Neural cell (in vitro differentiated cells): ENCODE results near the gene COL5A1. TPM values are rescaled to one million over a fixed set of nuclear protein-coding genes. Genes with fewer than 3 reads are reported as not detected.

Experiments
- H2AFZ ChIP-seq: fragments of 200-600, 300-800 bp; sonication (generic), shearing (Covaris generic); 2 replicates; pipeline ENCODE4 v1.6.0; 2014; ENCODE audit warnings: low read depth, mild to moderate bottlenecking, antibody characterized with exemption, low read length, moderate library complexity
- H3F3A ChIP-seq: fragments of 200-600 bp; shearing (Covaris generic); 2 replicates; pipeline ENCODE4 v1.6.1; 2016; ENCODE audit warnings: mild to moderate bottlenecking, moderate library complexity, mixed read lengths, antibody characterized with exemption, low read length; ENCODE audit not compliant: insufficient read depth, poor library complexity, severe bottlenecking
- H3K27ac ChIP-seq: fragments of 200-600, 300-800 bp; sonication (generic), shearing (Covaris generic); 2 replicates; pipeline ENCODE4 v1.5.1; 2014; ENCODE audit warnings: mild to moderate bottlenecking, low read length, moderate library complexity
- H3K27me3 ChIP-seq: fragments of 300-800, 200-600 bp; sonication (generic), shearing (Covaris generic); 2 replicates; pipeline ENCODE4 v1.6.0; 2014; ENCODE audit warnings: mild to moderate bottlenecking, low read depth, low read length, moderate library complexity; ENCODE audit not compliant: insufficient read depth
- H3K36me3 ChIP-seq: fragments of 300-800, 200-600 bp; sonication (generic), shearing (Covaris generic); 2 replicates; pipeline ENCODE4 v1.5.1; 2014; ENCODE audit warnings: mild to moderate bottlenecking, antibody characterized with exemption, low read length, moderate library complexity; ENCODE audit not compliant: insufficient read depth
- H3K4me2 ChIP-seq: fragments of 300-800, 200-600 bp; sonication (generic), shearing (Covaris generic); 2 replicates; pipeline ENCODE4 v1.6.0; 2014; ENCODE audit warnings: mild to moderate bottlenecking, low read length
- H3K4me3 ChIP-seq: fragments of 300-800, 200-600 bp; sonication (generic), shearing (Covaris generic); 2 replicates; pipeline ENCODE4 v1.5.1; 2014; ENCODE audit warnings: mild to moderate bottlenecking, low read length, moderate library complexity
- H3K79me2 ChIP-seq: fragments of 200-600 bp; shearing (Covaris generic); replicated peaks from 2 replicates; pipeline ENCODE4 v1.6.0; 2014; ENCODE audit warnings: mild to moderate bottlenecking, low read length, moderate library complexity; ENCODE audit not compliant: insufficient read depth
- H3K9ac ChIP-seq: fragments of 300-800, 200-600 bp; sonication (generic), shearing (Covaris generic); 2 replicates; pipeline ENCODE4 v1.6.1; 2016; ENCODE audit warnings: mild to moderate bottlenecking, low read length, mixed read lengths
- H3K9me2 ChIP-seq: fragments of 200-600 bp; shearing (Covaris generic); 2 replicates; pipeline ENCODE4 v1.6.1; 2016; ENCODE audit warnings: mild to moderate bottlenecking, low read length, mixed read lengths; ENCODE audit not compliant: insufficient read depth
- H3K9me3 ChIP-seq: fragments of 200-600, 300-800 bp; sonication (generic), shearing (Covaris generic); 2 replicates; pipeline ENCODE4 v1.6.1; 2016; ENCODE audit warnings: mild to moderate bottlenecking, mixed run types, low read length, moderate library complexity, mixed read lengths
- H4K20me1 ChIP-seq: fragments of 200-600 bp; shearing (Covaris generic); 2 replicates; pipeline ENCODE4 v1.6.1; 2016; ENCODE audit warnings: mild to moderate bottlenecking, mixed run types; ENCODE audit not compliant: insufficient read depth
- CTCF ChIP-seq: fragments of 450-650 bp; IDR thresholded peaks from 2 replicates; pipeline ENCODE4 v1.5.1; 2014; ENCODE audit warnings: antibody characterized with exemption, mild to moderate bottlenecking, moderate library complexity; ENCODE audit not compliant: poor library complexity, severe bottlenecking
- EP300 ChIP-seq: fragments of 450-650 bp; conservative IDR thresholded peaks from 2 replicates; pipeline ENCODE4 v1.6.1; 2014; ENCODE audit warnings: antibody characterized with exemption, mild to moderate bottlenecking, moderate library complexity; ENCODE audit not compliant: poor library complexity, severe bottlenecking
- EZH2 ChIP-seq: fragments of 200-600, 300-800 bp; shearing (Covaris generic), sonication (generic); IDR thresholded peaks from 2 replicates; pipeline ENCODE4 v1.6.1; 2014; ENCODE audit warnings: antibody characterized with exemption, low read length, borderline replicate concordance, mild to moderate bottlenecking; ENCODE audit not compliant: insufficient read depth, poor library complexity, severe bottlenecking
- MXI1 ChIP-seq: fragments of 450-650 bp; conservative IDR thresholded peaks from 2 replicates; pipeline ENCODE4 v1.6.1; 2014; ENCODE audit warnings: antibody characterized with exemption, mild to moderate bottlenecking; ENCODE audit not compliant: poor library complexity, severe bottlenecking
- POLR2AphosphoS5 ChIP-seq: IDR thresholded peaks from 2 replicates; pipeline ENCODE4 v1.6.1; 2012
- RAD21 ChIP-seq: fragments of 450-650 bp; conservative IDR thresholded peaks from 2 replicates; pipeline ENCODE4 v1.6.1; 2014; ENCODE audit warnings: antibody characterized with exemption, mild to moderate bottlenecking, moderate library complexity
- REST ChIP-seq: IDR thresholded peaks from 2 replicates; pipeline ENCODE4 v1.6.1; 2012; ENCODE audit warnings: borderline replicate concordance
- SMC3 ChIP-seq: fragments of 450-650 bp; conservative IDR thresholded peaks from 2 replicates; pipeline ENCODE4 v1.6.1; 2014; ENCODE audit warnings: antibody characterized with exemption, mild to moderate bottlenecking, moderate library complexity; ENCODE audit not compliant: poor library complexity
- TAF1 ChIP-seq: IDR thresholded peaks from 2 replicates; pipeline ENCODE4 v1.6.1; 2012; ENCODE audit warnings: low read depth
- polyA plus RNA-seq: library from polyadenylated mRNA; depleted of rRNA; stranded (reverse); fragments of >200 nt; gene quantifications from 2 replicates; pipeline ENCODE4 v1.2.3, GENCODE V29; 2014

Gene COL5A1
- polyA plus RNA-seq, 1 donor from 2014 or later, result not detected

- H3K4me3 ChIP-seq, result no peak overlapping the region
- no peaks in the 10 kb centered on the region for H3K9me2 ChIP-seq
- no peak overlapping the region for H2AFZ ChIP-seq
- no peak overlapping the region for H3K4me2 ChIP-seq
- H3K27ac ChIP-seq, result no peak overlapping the region
- no peaks in the 10 kb centered on the region for H3K27me3 ChIP-seq
- no peaks in the 10 kb centered on the region for H3F3A ChIP-seq
- no peaks in the 10 kb centered on the region for H4K20me1 ChIP-seq
- no peaks in the 10 kb centered on the region for H3K79me2 ChIP-seq
- TF ChIP-seq TAF1, result no peak
- no peak for TF ChIP-seq EZH2
- no peak for TF ChIP-seq MXI1
- no peak for TF ChIP-seq POLR2AphosphoS5
- no peak for TF ChIP-seq RAD21
- TF ChIP-seq CTCF, result no peak
- TF ChIP-seq SMC3, result no peak
- no peak for TF ChIP-seq REST
- TF ChIP-seq EP300, result no peak
- H3K9ac ChIP-seq, result no peak overlapping the region
- no peaks in the 10 kb centered on the region for H3K9me3 ChIP-seq
- H3K36me3 ChIP-seq, result no peaks in the 10 kb centered on the region
These were observed 89.3 kb downstream of the COL5A1 start for GRCh38 chr9:134730761-134731496.

- Histone ChIP-seq H3K4me2 (no peak overlapping the region), H4K20me1 (no peaks in the 10 kb centered on the region), H3F3A (no peaks in the 10 kb centered on the region), H3K79me2 (no peaks in the 10 kb centered on the region), H3K4me3 (no peak overlapping the region), H3K9me2 (no peaks in the 10 kb centered on the region), H3K9ac (no peak overlapping the region), H2AFZ (no peak overlapping the region), H3K9me3 (no peaks in the 10 kb centered on the region), H3K27ac (no peak overlapping the region), H3K36me3 (no peaks in the 10 kb centered on the region), H3K27me3 (no peaks in the 10 kb centered on the region)
- no peak for TF ChIP-seq EZH2
- no peak for TF ChIP-seq RAD21
- TF ChIP-seq CTCF, result no peak
- TF ChIP-seq REST, result no peak
- TF ChIP-seq MXI1, result no peak
- TF ChIP-seq POLR2AphosphoS5, result no peak
- TF ChIP-seq EP300, result no peak
- no peak for TF ChIP-seq TAF1
- TF ChIP-seq SMC3, result no peak
These were observed 90.1 kb downstream of the COL5A1 start for GRCh38 chr9:134731497-134732391.
